ENCODE results near the gene OXER1.

OXER1 gene

GRCh38 chr2:42771546-42772153 lies 7.7 kb upstream of the OXER1 start:
- no peaks in the 10 kb centered on the region for H3K27me3 ChIP-seq (replicated peaks; ENCODE audit: control insufficient read depth, insufficient read depth, low read length)
- no peak for DNase-seq (ENCODE audit: extremely low read depth, insufficient read length)
- H3K4me3 ChIP-seq (replicated peaks; ENCODE audit: low read depth, low read length), result no peak overlapping the region
- TF ChIP-seq CTCF (IDR thresholded peaks at IDR 0.05; ENCODE audit: insufficient read depth, low read length, poor library complexity, severe bottlenecking), result no peak
- H3K36me3 ChIP-seq (ENCODE audit: control insufficient read depth, insufficient read depth, low read length), result peaks cover 10% of the 10 kb centered on the region

GRCh38 chr2:42770288-42771131 lies 6.6 kb upstream of the OXER1 start:
- TF ChIP-seq CTCF (IDR thresholded peaks at IDR 0.05; ENCODE audit: insufficient read depth, low read length, poor library complexity, severe bottlenecking), result peak; percentile 58
- DNase-seq (ENCODE audit: extremely low read depth, insufficient read length), result no peak
- H3K4me3 ChIP-seq (replicated peaks; ENCODE audit: low read depth, low read length), result no peak overlapping the region
- H3K27me3 ChIP-seq (replicated peaks; ENCODE audit: control insufficient read depth, insufficient read depth, low read length), result no peaks in the 10 kb centered on the region
- H3K36me3 ChIP-seq (ENCODE audit: control insufficient read depth, insufficient read depth, low read length), result peaks cover 10% of the 10 kb centered on the region

GRCh38 chr2:42769583-42770287 lies 5.8 kb upstream of the OXER1 start:
- Histone ChIP-seq H3K36me3 (ENCODE audit: control insufficient read depth, insufficient read depth, low read length) (peaks cover 10% of the 10 kb centered on the region), H3K4me3 (replicated peaks; ENCODE audit: low read depth, low read length) (no peak overlapping the region), H3K27me3 (replicated peaks; ENCODE audit: control insufficient read depth, insufficient read depth, low read length) (no peaks in the 10 kb centered on the region)
- no peak for DNase-seq (ENCODE audit: extremely low read depth, insufficient read length)
- no peak for TF ChIP-seq CTCF (IDR thresholded peaks at IDR 0.05; ENCODE audit: insufficient read depth, low read length, poor library complexity, severe bottlenecking)

GRCh38 chr2:42768706-42769256 lies 4.8 kb upstream of the OXER1 start:
- no peaks in the 10 kb centered on the region for H3K27me3 ChIP-seq (replicated peaks; ENCODE audit: control insufficient read depth, insufficient read depth, low read length)
- no peak overlapping the region for H3K4me3 ChIP-seq (replicated peaks; ENCODE audit: low read depth, low read length)
- no peak for DNase-seq (ENCODE audit: extremely low read depth, insufficient read length)
- TF ChIP-seq CTCF (IDR thresholded peaks at IDR 0.05; ENCODE audit: insufficient read depth, low read length, poor library complexity, severe bottlenecking), result no peak
- H3K36me3 ChIP-seq (ENCODE audit: control insufficient read depth, insufficient read depth, low read length), result peaks cover 10% of the 10 kb centered on the region

GRCh38 chr2:42767899-42768705 lies 4.2 kb upstream of the OXER1 start:
- Histone ChIP-seq H3K27me3 (replicated peaks; ENCODE audit: control insufficient read depth, insufficient read depth, low read length) (no peaks in the 10 kb centered on the region), H3K36me3 (ENCODE audit: control insufficient read depth, insufficient read depth, low read length) (peaks cover 10% of the 10 kb centered on the region), H3K4me3 (replicated peaks; ENCODE audit: low read depth, low read length) (no peak overlapping the region)
- no peak for TF ChIP-seq CTCF (IDR thresholded peaks at IDR 0.05; ENCODE audit: insufficient read depth, low read length, poor library complexity, severe bottlenecking)
- DNase-seq (ENCODE audit: extremely low read depth, insufficient read length), result no peak
